NCI-H187 treated with DMSO at 0.1 percent for 48 hours (cell line): ENCODE measurements around the gene MAGI2.
"Not testable (repeated sequence)": the region's sequence is repeated elsewhere in the genome, so short reads cannot be mapped to it uniquely, and the experiment has no call there.

Experiments
- DNase-seq: peaks from one replicate; lab custom pipeline; 2025; lab: John Stamatoyannopoulos, UW

Gene MAGI2

GRCh38 chr7:78033410-78033809 lies 1420.1 kb downstream of the MAGI2 start:
- DNase-seq = no peak

- DNase-seq = no peak
Observed at GRCh38 chr7:78026492-78026891, 1427.0 kb downstream of the MAGI2 start.

GRCh38 chr7:78024591-78024990 lies 1428.9 kb downstream of the MAGI2 start:
- no peak for DNase-seq

GRCh38 chr7:78023191-78023590 lies 1430.3 kb downstream of the MAGI2 start:
- DNase-seq = no peak

- DNase-seq = no peak
Observed at GRCh38 chr7:78022165-78022564, 1431.3 kb downstream of the MAGI2 start.

- no peak for DNase-seq
Observed at GRCh38 chr7:78020874-78021249, 1432.6 kb downstream of the MAGI2 start.

GRCh38 chr7:78020136-78020873 lies 1433.2 kb downstream of the MAGI2 start:
- peak; percentile 18 for DNase-seq

GRCh38 chr7:78019447-78020135 lies 1433.9 kb downstream of the MAGI2 start:
- DNase-seq = peak; percentile 63

GRCh38 chr7:78018641-78019446 lies 1434.6 kb downstream of the MAGI2 start:
- DNase-seq = no peak

GRCh38 chr7:78017591-78018100 lies 1435.8 kb downstream of the MAGI2 start:
- no peak for DNase-seq

- DNase-seq = no peak
Observed at GRCh38 chr7:78015574-78016260, 1437.8 kb downstream of the MAGI2 start.

- no peak for DNase-seq
Observed at GRCh38 chr7:78014401-78014800, 1439.1 kb downstream of the MAGI2 start.

GRCh38 chr7:78013386-78013785 lies 1440.1 kb downstream of the MAGI2 start:
- no peak for DNase-seq

GRCh38 chr7:78011642-78012041 lies 1441.8 kb downstream of the MAGI2 start:
- DNase-seq = no peak

- DNase-seq = no peak
Observed at GRCh38 chr7:78007231-78007630, 1446.2 kb downstream of the MAGI2 start.

- DNase-seq = no peak
Observed at GRCh38 chr7:78006063-78006755, 1447.3 kb downstream of the MAGI2 start.

- DNase-seq = no peak
Observed at GRCh38 chr7:78002715-78003114, 1450.8 kb downstream of the MAGI2 start.

GRCh38 chr7:78002021-78002420 lies 1451.4 kb downstream of the MAGI2 start:
- no peak for DNase-seq

GRCh38 chr7:77999168-77999567 lies 1454.3 kb downstream of the MAGI2 start:
- not testable (repeated sequence) for DNase-seq

- DNase-seq = no peak
Observed at GRCh38 chr7:77995717-77996116, 1457.8 kb downstream of the MAGI2 start.

- peak; percentile 50 for DNase-seq
Observed at GRCh38 chr7:77993838-77994237, 1459.6 kb downstream of the MAGI2 start.
